Neutrophil (primary cell): ENCODE measurements around the gene DNAJB12.

Source experiments
- H3K27ac ChIP-seq: fragments of 200-600 bp; sonication (generic); 2 replicates; pipeline ENCODE4 v1.5.1; 2016; ENCODE audit warnings: mild to moderate bottlenecking, moderate library complexity
- H3K27me3 ChIP-seq: fragments of 200-600 bp; sonication (generic); 2 replicates; pipeline ENCODE4 v1.6.0; 2016; ENCODE audit warnings: mild to moderate bottlenecking
- H3K36me3 ChIP-seq: fragments of 200-600 bp; sonication (generic); 2 replicates; pipeline ENCODE4 v1.5.1; 2017
- H3K4me1 ChIP-seq, 2 experiments: fragments of 200-600 bp in 1 of 2; sonication (generic) in 1 of 2; 1 replicate in 1 of 2; 2 replicates in 1 of 2; pipeline versions ENCODE4 v1.5.1 to v1.6.1; 2013 to 2016; ENCODE audit warnings: low read depth in 1 of 2, low read length in 1 of 2, mild to moderate bottlenecking in 1 of 2, moderate library complexity in 1 of 2; ENCODE audit not compliant: control insufficient read depth in 1 of 2, insufficient read depth in 1 of 2
- H3K4me3 ChIP-seq, 2 experiments: fragments of 200-600 bp in 1 of 2; sonication (generic) in 1 of 2; 1 replicate in 1 of 2; 2 replicates in 1 of 2; pipeline ENCODE4 v1.5.1; 2013 to 2016; ENCODE audit warnings: low read depth in 1 of 2, low read length in 1 of 2, mild to moderate bottlenecking in 1 of 2, moderate library complexity in 1 of 2
- H3K9me3 ChIP-seq: fragments of 200-600 bp; sonication (generic); 2 replicates; pipeline ENCODE4 v1.5.1; 2016
- CTCF ChIP-seq: fragments of 200-600 bp; sonication (generic); IDR thresholded peaks from 2 replicates; pipeline ENCODE4 v1.5.1; 2016; ENCODE audit warnings: antibody characterized with exemption

Gene DNAJB12

DNA sequence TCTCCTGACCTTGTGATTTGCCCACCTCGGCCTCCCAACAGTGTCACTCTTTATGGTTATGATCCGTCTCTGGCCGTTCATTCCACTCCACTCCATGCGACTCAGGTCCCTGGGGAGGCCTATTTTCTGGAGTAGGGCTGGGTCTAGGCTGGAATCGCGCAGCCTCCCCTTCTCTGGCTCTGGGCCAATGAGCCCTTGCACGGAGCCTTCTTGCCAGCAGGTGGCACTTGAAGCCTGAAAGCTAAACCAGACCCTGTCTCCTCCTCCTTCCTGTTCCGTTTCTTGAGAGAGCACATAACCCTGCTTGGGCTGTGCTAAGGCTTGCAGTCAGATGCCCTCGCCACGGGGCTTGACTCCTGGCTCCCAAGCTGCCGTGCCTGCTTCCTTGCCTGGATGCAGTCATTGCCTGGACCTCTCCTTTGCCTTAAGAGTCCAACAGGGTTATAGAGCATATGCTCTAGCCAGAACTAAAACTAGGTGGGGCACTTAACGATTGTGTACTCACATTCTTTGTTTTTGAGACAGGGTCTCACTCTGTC is 9.6 kb upstream of the DNAJB12 start:
- Histone ChIP-seq H3K4me1 (peaks cover 12 to 16% of the 10 kb centered on the region in 2 experiments), H3K27me3 (no peaks in the 10 kb centered on the region), H3K27ac (peak overlapping the region; percentile 76), H3K4me3 (peak overlapping the region; percentile 36 to 39), H3K36me3 (peaks cover 43% of the 10 kb centered on the region), H3K9me3 (no peaks in the 10 kb centered on the region)
- TF ChIP-seq CTCF, result peak; percentile 96

- Histone ChIP-seq H3K36me3 (no peaks in the 10 kb centered on the region), H3K4me1 (peaks cover 22 to 23% of the 10 kb centered on the region in 2 experiments), H3K27me3 (no peaks in the 10 kb centered on the region), H3K9me3 (no peaks in the 10 kb centered on the region), H3K4me3 (no peak overlapping the region), H3K27ac (no peak overlapping the region)
- no peak for TF ChIP-seq CTCF
Measured at GRCh38 chr10:72356987-72357386, 2.3 kb upstream of the DNAJB12 start.

GRCh38 chr10:72356115-72356514 is 1.4 kb upstream of the DNAJB12 start:
- Histone ChIP-seq H3K4me1 (peaks cover 31% of the 10 kb centered on the region in 2 experiments), H3K4me3 (no peak overlapping the region), H3K9me3 (no peaks in the 10 kb centered on the region), H3K36me3 (no peaks in the 10 kb centered on the region), H3K27ac (no peak overlapping the region), H3K27me3 (no peaks in the 10 kb centered on the region)
- TF ChIP-seq CTCF, result no peak

DNA sequence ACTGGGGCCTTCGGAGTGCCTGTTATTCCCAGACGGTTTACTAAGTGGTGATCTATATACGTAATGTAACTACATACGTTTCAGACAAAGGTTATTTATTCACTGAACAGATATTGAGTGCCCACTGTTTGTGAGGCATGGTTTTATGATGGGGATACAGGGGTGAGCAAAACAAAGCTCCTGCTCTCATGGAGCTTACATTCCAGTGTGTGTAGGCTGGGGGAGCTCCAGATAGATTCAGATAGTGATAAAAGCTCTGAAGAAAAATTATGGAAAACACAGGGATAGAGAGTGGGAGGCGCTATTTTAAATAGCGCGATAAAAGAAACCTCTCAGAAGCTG is 466 bp upstream of the DNAJB12 start:
- peaks cover 31 to 33% of the 10 kb centered on the region in 2 experiments for H3K4me1 ChIP-seq
- peak overlapping the region; percentile 98 for H3K27ac ChIP-seq
- H3K4me3 ChIP-seq, result peak overlapping the region; percentile 68 to 97
- H3K9me3 ChIP-seq, result no peaks in the 10 kb centered on the region
- H3K27me3 ChIP-seq, result no peaks in the 10 kb centered on the region
- peaks cover 8% of the 10 kb centered on the region for H3K36me3 ChIP-seq
- no peak for TF ChIP-seq CTCF

- Histone ChIP-seq H3K36me3 (peaks cover 13% of the 10 kb centered on the region), H3K4me1 (peaks cover 31 to 33% of the 10 kb centered on the region in 2 experiments), H3K27me3 (no peaks in the 10 kb centered on the region), H3K9me3 (no peaks in the 10 kb centered on the region), H3K27ac (peak overlapping the region; percentile 98), H3K4me3 (peak overlapping the region; percentile 68 to 97)
- no peak for TF ChIP-seq CTCF
Measured at GRCh38 chr10:72353965-72354355, 759 bp downstream of the DNAJB12 start.
